Measurements from ENCODE around the gene DLG2.
"Not testable (repeated sequence)": the region's sequence is repeated elsewhere in the genome, so short reads cannot be mapped to it uniquely, and the experiment has no call there.

Gene DLG2

DNA sequence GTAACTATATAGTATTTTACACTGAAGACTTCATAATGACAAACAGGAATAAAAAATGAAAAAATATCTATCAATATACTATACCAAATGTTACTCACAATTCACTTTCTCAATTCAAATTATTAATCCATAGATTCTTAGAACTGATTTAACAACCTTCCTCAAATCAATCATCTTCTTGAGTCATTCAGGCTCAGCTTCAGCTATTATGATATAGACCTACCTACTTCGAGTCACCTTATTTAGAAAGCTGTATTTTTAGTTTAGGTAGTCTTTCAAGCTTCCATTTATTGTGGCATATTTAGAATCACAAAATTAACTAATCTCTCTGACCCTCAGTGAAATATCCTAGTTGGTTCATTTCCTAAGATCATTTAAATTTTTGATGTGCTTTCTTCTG, 29.6 kb upstream of the DLG2 start:
- Histone ChIP-seq H4K20me1 (ENCODE audit: insufficient read depth, low read length) (peaks cover 22% of the 10 kb centered on the region), H2AFZ (ENCODE audit: low read length) (no peak overlapping the region), H3K4me2 (ENCODE audit: low read depth, low read length) (no peak overlapping the region), H3K79me2 (ENCODE audit: low read length) (peaks cover 83% of the 10 kb centered on the region), H3K9me2 (replicated peaks; ENCODE audit: insufficient read depth, low read length) (no peaks in the 10 kb centered on the region), H3K27ac (ENCODE audit: low read length) (no peak overlapping the region), H3K36me3 (replicated peaks; ENCODE audit: insufficient read depth, low read length) (peaks cover 21% of the 10 kb centered on the region), H3K4me1 (ENCODE audit: low read length) (peaks cover 18% of the 10 kb centered on the region), H3K27me3 (replicated peaks; ENCODE audit: insufficient read depth, low read length) (no peaks in the 10 kb centered on the region), H3F3A (ENCODE audit: insufficient read depth, low read length) (0 out of 2 replicates have a peak, but pooled peaks cover 5% of the 10 kb centered on the region), H3K9me3 (replicated peaks; ENCODE audit: insufficient read depth, low read length) (no peaks in the 10 kb centered on the region), H3K4me3 (ENCODE audit: low read length) (no peak overlapping the region), H3K9ac (ENCODE audit: low read length) (no peak overlapping the region)
- DNase-seq = no peak
- TF ChIP-seq EZH2 (optimal IDR thresholded peaks at IDR 0.05; ENCODE audit: low read depth, low read length) (no peak), EZH2phosphoT487 (IDR thresholded peaks at IDR 0.05; ENCODE audit: low read length) (no peak)
- TF ChIP-seq, protein P1, sequence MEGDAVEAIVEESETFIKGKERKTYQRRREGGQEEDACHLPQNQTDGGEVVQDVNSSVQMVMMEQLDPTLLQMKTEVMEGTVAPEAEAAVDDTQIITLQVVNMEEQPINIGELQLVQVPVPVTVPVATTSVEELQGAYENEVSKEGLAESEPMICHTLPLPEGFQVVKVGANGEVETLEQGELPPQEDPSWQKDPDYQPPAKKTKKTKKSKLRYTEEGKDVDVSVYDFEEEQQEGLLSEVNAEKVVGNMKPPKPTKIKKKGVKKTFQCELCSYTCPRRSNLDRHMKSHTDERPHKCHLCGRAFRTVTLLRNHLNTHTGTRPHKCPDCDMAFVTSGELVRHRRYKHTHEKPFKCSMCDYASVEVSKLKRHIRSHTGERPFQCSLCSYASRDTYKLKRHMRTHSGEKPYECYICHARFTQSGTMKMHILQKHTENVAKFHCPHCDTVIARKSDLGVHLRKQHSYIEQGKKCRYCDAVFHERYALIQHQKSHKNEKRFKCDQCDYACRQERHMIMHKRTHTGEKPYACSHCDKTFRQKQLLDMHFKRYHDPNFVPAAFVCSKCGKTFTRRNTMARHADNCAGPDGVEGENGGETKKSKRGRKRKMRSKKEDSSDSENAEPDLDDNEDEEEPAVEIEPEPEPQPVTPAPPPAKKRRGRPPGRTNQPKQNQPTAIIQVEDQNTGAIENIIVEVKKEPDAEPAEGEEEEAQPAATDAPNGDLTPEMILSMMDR (IDR thresholded peaks at IDR 0.05; ENCODE audit: low read length) = no peak

DNA sequence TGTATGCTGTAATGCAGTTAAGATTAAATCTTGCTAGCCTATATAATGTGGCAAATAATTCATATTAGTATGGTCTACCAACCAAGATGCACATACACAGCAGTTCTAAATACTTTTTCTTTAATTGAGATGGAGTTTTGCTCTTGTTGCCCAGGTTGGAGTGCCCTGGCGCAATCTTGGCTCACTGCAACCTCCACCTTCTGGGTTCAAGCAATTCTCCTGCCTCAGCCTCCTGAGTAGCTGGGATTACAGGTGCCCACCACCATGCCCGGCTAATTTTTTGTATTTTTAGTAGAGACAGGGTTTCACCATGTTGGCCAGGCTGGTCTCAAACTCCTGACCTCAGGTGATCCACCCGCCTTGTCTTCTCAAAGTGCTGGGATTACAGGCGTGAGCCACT, 27.2 kb upstream of the DLG2 start:
- Histone ChIP-seq H3F3A (ENCODE audit: insufficient read depth, low read length) (peaks cover 13% of the 10 kb centered on the region; the same call in 1 of the 2 replicates), H3K79me2 (ENCODE audit: low read length) (peaks cover 79% of the 10 kb centered on the region)
- H3K9ac ChIP-seq (ENCODE audit: low read length); H3K27me3 ChIP-seq (replicated peaks; ENCODE audit: insufficient read depth, low read length); DNase-seq; H3K4me2 ChIP-seq (ENCODE audit: low read depth, low read length); H3K4me3 ChIP-seq (ENCODE audit: low read length); H3K4me1 ChIP-seq (ENCODE audit: low read length); H3K27ac ChIP-seq (ENCODE audit: low read length); H3K9me2 ChIP-seq (replicated peaks; ENCODE audit: insufficient read depth, low read length); H2AFZ ChIP-seq (ENCODE audit: low read length); H3K9me3 ChIP-seq (replicated peaks; ENCODE audit: insufficient read depth, low read length); H3K36me3 ChIP-seq (replicated peaks; ENCODE audit: insufficient read depth, low read length); H4K20me1 ChIP-seq (ENCODE audit: insufficient read depth, low read length): not testable (repeated sequence)

DNA sequence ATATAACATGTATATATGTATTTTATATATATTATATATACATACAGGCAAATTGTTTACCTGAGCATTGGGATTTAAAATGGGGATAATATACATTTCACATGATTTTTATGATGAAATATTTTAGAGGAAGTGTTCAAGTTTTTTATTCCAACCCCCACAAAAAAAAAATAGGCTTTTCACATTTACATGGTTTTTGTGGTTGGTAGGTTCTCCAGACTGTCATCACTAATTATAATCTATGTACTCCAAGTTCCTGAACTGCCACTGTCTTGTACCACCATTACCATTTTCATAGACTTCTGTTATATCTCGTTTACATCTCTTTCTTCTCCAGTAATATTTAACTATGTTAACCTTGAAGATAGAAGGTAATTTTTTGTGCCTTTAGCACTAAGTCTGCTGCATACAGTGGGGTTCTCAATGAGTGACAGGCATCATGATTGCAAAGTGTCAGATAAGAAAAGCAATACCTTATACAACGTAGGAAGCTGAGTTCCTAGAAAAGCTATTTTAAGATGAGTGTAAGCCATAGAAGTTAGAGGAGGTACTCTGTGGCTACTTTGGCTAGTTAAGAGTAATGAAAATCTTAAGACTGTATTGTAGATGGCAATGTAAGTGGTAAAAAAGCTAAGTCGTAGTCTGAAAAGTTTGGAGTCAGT, 25.8 kb upstream of the DLG2 start:
- H3K4me2 ChIP-seq (ENCODE audit: low read depth, low read length) = no peak overlapping the region
- H3K36me3 ChIP-seq (replicated peaks; ENCODE audit: insufficient read depth, low read length) = peaks cover 5% of the 10 kb centered on the region
- H3K9me2 ChIP-seq (replicated peaks; ENCODE audit: insufficient read depth, low read length) = no peaks in the 10 kb centered on the region
- H3K4me1 ChIP-seq (ENCODE audit: low read length) = 0 out of 2 replicates have a peak, but pooled peaks cover 6% of the 10 kb centered on the region
- H2AFZ ChIP-seq (ENCODE audit: low read length) = no peak overlapping the region
- peaks cover 79% of the 10 kb centered on the region for H3K79me2 ChIP-seq (ENCODE audit: low read length)
- no peak overlapping the region for H3K9ac ChIP-seq (ENCODE audit: low read length)
- DNase-seq = no peak
- no peaks in the 10 kb centered on the region for H3K9me3 ChIP-seq (replicated peaks; ENCODE audit: insufficient read depth, low read length)
- TF ChIP-seq EZH2phosphoT487 (IDR thresholded peaks at IDR 0.05; ENCODE audit: low read length) (no peak), EZH2 (optimal IDR thresholded peaks at IDR 0.05; ENCODE audit: low read depth, low read length) (no peak)
- TF ChIP-seq, protein P1 (IDR thresholded peaks at IDR 0.05; ENCODE audit: low read length) = no peak
- no peak overlapping the region for H3K4me3 ChIP-seq (ENCODE audit: low read length)
- H3F3A ChIP-seq (ENCODE audit: insufficient read depth, low read length) = peaks cover 21% of the 10 kb centered on the region
- no peaks in the 10 kb centered on the region for H3K27me3 ChIP-seq (replicated peaks; ENCODE audit: insufficient read depth, low read length)
- H3K27ac ChIP-seq (ENCODE audit: low read length) = no peak overlapping the region
- H4K20me1 ChIP-seq (ENCODE audit: insufficient read depth, low read length) = no peaks in the 10 kb centered on the region

DNA sequence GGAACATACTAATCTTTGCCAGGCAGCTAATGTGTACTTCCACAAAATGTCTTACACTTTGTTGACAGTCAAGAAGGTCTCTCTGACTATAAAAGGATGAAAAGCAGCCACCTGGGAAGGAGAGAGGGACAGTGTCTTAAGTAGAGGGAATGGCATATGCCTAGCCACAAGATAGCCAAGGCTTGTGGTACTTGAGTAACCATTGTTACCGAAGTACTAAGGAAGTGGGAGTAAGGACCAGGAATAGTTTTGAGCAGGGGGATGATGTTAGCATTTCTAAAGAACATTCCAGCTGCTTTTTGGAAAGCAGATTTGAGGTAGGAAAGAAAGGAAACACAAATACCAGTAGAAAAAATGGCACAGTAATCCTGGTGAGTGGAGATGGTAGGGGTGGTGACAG, 24.0 kb upstream of the DLG2 start:
- H3K36me3 ChIP-seq (replicated peaks; ENCODE audit: insufficient read depth, low read length) = no peaks in the 10 kb centered on the region; the same call in 1 of the 2 replicates
- no peaks in the 10 kb centered on the region for H4K20me1 ChIP-seq (ENCODE audit: insufficient read depth, low read length)
- DNase-seq = no peak
- TF ChIP-seq, protein P1 (IDR thresholded peaks at IDR 0.05; ENCODE audit: low read length) = no peak
- TF ChIP-seq EZH2 (optimal IDR thresholded peaks at IDR 0.05; ENCODE audit: low read depth, low read length) (no peak), EZH2phosphoT487 (IDR thresholded peaks at IDR 0.05; ENCODE audit: low read length) (no peak)
- H3K9me3 ChIP-seq (replicated peaks; ENCODE audit: insufficient read depth, low read length) = no peaks in the 10 kb centered on the region
- H3K4me3 ChIP-seq (ENCODE audit: low read length) = no peak overlapping the region
- H3K27me3 ChIP-seq (replicated peaks; ENCODE audit: insufficient read depth, low read length) = no peaks in the 10 kb centered on the region
- H3K27ac ChIP-seq (ENCODE audit: low read length) = no peak overlapping the region
- H3K79me2 ChIP-seq (ENCODE audit: low read length) = peaks cover 66% of the 10 kb centered on the region
- H3K4me2 ChIP-seq (ENCODE audit: low read depth, low read length) = no peak overlapping the region
- H3K9ac ChIP-seq (ENCODE audit: low read length) = no peak overlapping the region
- peaks cover 28% of the 10 kb centered on the region for H3F3A ChIP-seq (ENCODE audit: insufficient read depth, low read length)
- H3K4me1 ChIP-seq (ENCODE audit: low read length) = peaks cover 10% of the 10 kb centered on the region
- no peak overlapping the region for H2AFZ ChIP-seq (ENCODE audit: low read length)
- H3K9me2 ChIP-seq (replicated peaks; ENCODE audit: insufficient read depth, low read length) = no peaks in the 10 kb centered on the region

Data from MM.1S (cell line).